IMR-90 (cell line): ENCODE data around the gene ZNF580. TPM values are rescaled to one million over a fixed set of nuclear protein-coding genes. Genes with fewer than 3 reads are reported as not detected.

Source experiments
- ATAC-seq: fragments of 200-7000 bp; cut with Tn5 transposase; 2 replicates; pipeline ENCODE4 v1.9.1; 2020; ENCODE audit warnings: low read depth, mild to moderate bottlenecking, moderate library complexity
- BruUV-seq: library from RNA; stranded (reverse); fragments of 400-500 nt; replicated peaks from 2 replicates; lab custom pipeline; 2021; lab: Mats Ljungman, UMichigan
- CTCF ChIA-PET: fragments of 300-600 bp; formaldehyde crosslinking; extraction: SDS; loops from one replicate; lab custom pipeline; 2021; ENCODE audit warnings: antibody characterized with exemption; lab: Yijun Ruan, JAX
- POLR2A ChIA-PET: fragments of 300-600 bp; sonication (Branson Sonifier 250); formaldehyde crosslinking; loops from one replicate; lab custom pipeline; 2022; ENCODE audit warnings: antibody characterized with exemption; ENCODE audit not compliant: unreplicated experiment; lab: Charles Lee
- DNase-seq: peaks from one replicate; pipeline ENCODE4 v3.0.0; 2013
- H2AFZ ChIP-seq: replicated peaks from 2 replicates; pipeline ENCODE3; 2013; ENCODE audit warnings: low read length, mild to moderate bottlenecking; ENCODE audit not compliant: poor library complexity
- H2AK5ac ChIP-seq: 2 replicates; pipeline ENCODE4 v1.6.1; 2013; ENCODE audit warnings: low read depth, low read length, inconsistent platforms
- H2AK9ac ChIP-seq: replicated peaks from 2 replicates; pipeline ENCODE3; 2013; ENCODE audit warnings: mild to moderate bottlenecking, low read depth, low read length, moderate library complexity; ENCODE audit not compliant: poor library complexity
- H2BK120ac ChIP-seq: 2 replicates; pipeline ENCODE4 v1.6.1; 2013; ENCODE audit warnings: low read depth, low read length, inconsistent platforms
- H2BK15ac ChIP-seq: 3 replicates; pipeline ENCODE4 v1.6.1; 2013; ENCODE audit warnings: low read depth, low read length, inconsistent platforms
- H2BK20ac ChIP-seq: 2 replicates; pipeline ENCODE4 v1.6.1; 2013; ENCODE audit warnings: low read depth, mild to moderate bottlenecking, inconsistent platforms, low read length, moderate library complexity
- H2BK5ac ChIP-seq: 2 replicates; pipeline ENCODE4 v1.6.1; 2013; ENCODE audit warnings: mild to moderate bottlenecking, low read depth, low read length, inconsistent platforms; ENCODE audit not compliant: poor library complexity, severe bottlenecking
- H3K14ac ChIP-seq: replicated peaks from 2 replicates; pipeline ENCODE4 v1.6.1; 2013; ENCODE audit warnings: low read depth, low read length, inconsistent platforms
- H3K18ac ChIP-seq: 2 replicates; pipeline ENCODE4 v1.6.1; 2013; ENCODE audit warnings: low read depth, low read length, control low read depth
- H3K23ac ChIP-seq: 2 replicates; pipeline ENCODE4 v1.6.1; 2013; ENCODE audit warnings: low read depth, low read length, inconsistent platforms
- H3K27ac ChIP-seq: 2 replicates; pipeline ENCODE4 v1.5.1; 2013; ENCODE audit warnings: mild to moderate bottlenecking, control low read depth, low read length; ENCODE audit not compliant: insufficient read depth
- H3K27me3 ChIP-seq: 2 replicates; pipeline ENCODE4 v1.6.1; 2013; ENCODE audit warnings: low read length; ENCODE audit not compliant: control insufficient read depth, insufficient read depth
- H3K36me3 ChIP-seq: 2 replicates; pipeline ENCODE4 v1.6.1; 2013; ENCODE audit warnings: low read length, mixed read lengths; ENCODE audit not compliant: control insufficient read depth, insufficient read depth
- H3K4ac ChIP-seq: 2 replicates; pipeline ENCODE4 v1.6.1; 2013; ENCODE audit warnings: low read depth, low read length, inconsistent platforms
- H3K4me1 ChIP-seq: 2 replicates; pipeline ENCODE4 v1.6.1; 2013; ENCODE audit warnings: low read length, mixed read lengths; ENCODE audit not compliant: control insufficient read depth, insufficient read depth
- H3K4me2 ChIP-seq: 2 replicates; pipeline ENCODE4 v1.6.1; 2013; ENCODE audit warnings: low read depth, mild to moderate bottlenecking, control low read depth, low read length, moderate library complexity
- H3K4me3 ChIP-seq: 2 replicates; pipeline ENCODE4 v1.5.1; 2013; ENCODE audit warnings: low read depth, mild to moderate bottlenecking, control low read depth, low read length, moderate library complexity; ENCODE audit not compliant: insufficient read depth
- H3K56ac ChIP-seq: 2 replicates; pipeline ENCODE4 v1.6.1; 2013; ENCODE audit warnings: low read length, inconsistent platforms; ENCODE audit not compliant: insufficient read depth; ENCODE audit errors: extremely low read depth
- H3K79me1 ChIP-seq, 2 experiments: 2 replicates each; pipeline ENCODE4 v1.6.1; 2013; ENCODE audit warnings: low read length in 2 of 2, inconsistent platforms in 1 of 2, low read depth in 1 of 2
- H3K9ac ChIP-seq: 2 replicates; pipeline ENCODE4 v1.6.1; 2013; ENCODE audit warnings: low read depth, low read length, control low read depth
- H3K9me1 ChIP-seq: 2 replicates; pipeline ENCODE4 v1.6.1; 2013; ENCODE audit warnings: low read length, inconsistent platforms; ENCODE audit not compliant: insufficient read depth
- H3K9me3 ChIP-seq: 2 replicates; pipeline ENCODE4 v1.6.1; 2013; ENCODE audit warnings: low read length; ENCODE audit not compliant: control insufficient read depth, insufficient read depth
- H4K20me1 ChIP-seq: 2 replicates; pipeline ENCODE4 v1.6.1; 2013; ENCODE audit warnings: low read length, inconsistent platforms; ENCODE audit not compliant: insufficient read depth
- H4K5ac ChIP-seq: 2 replicates; pipeline ENCODE4 v1.6.1; 2013; ENCODE audit warnings: mild to moderate bottlenecking, low read depth, low read length, control low read depth
- H4K8ac ChIP-seq, 2 experiments: 2 replicates each; pipeline ENCODE4 v1.6.1; 2013; ENCODE audit warnings: low read depth in 2 of 2, low read length in 2 of 2, control low read depth in 1 of 2, inconsistent platforms in 1 of 2
- H4K91ac ChIP-seq: 2 replicates; pipeline ENCODE4 v1.6.1; 2013; ENCODE audit warnings: low read depth, low read length, inconsistent platforms; ENCODE audit not compliant: insufficient read depth
- CEBPB ChIP-seq: IDR thresholded peaks from 2 replicates; pipeline ENCODE4 v1.6.1; 2012; ENCODE audit warnings: low read depth, low read length, improper control_type of control experiment
- CHD1 ChIP-seq: IDR thresholded peaks from 2 replicates; pipeline ENCODE4 v1.6.1; 2012; ENCODE audit warnings: low read depth, low read length, improper control_type of control experiment
- FOS ChIP-seq: fragments of 150-350 bp; IDR thresholded peaks from 2 replicates; pipeline ENCODE4 v1.6.1; 2016; ENCODE audit warnings: low read depth, low read length
- MAZ ChIP-seq: IDR thresholded peaks from 2 replicates; pipeline ENCODE4 v1.6.1; 2012; ENCODE audit warnings: low read depth, mild to moderate bottlenecking, low read length, improper control_type of control experiment, moderate library complexity, borderline replicate concordance
- MXI1 ChIP-seq: IDR thresholded peaks from 2 replicates; pipeline ENCODE4 v1.6.1; 2012; ENCODE audit warnings: low read depth, mild to moderate bottlenecking, low read length, moderate library complexity, borderline replicate concordance
- NFE2L2 ChIP-seq: fragments of 150-350 bp; IDR thresholded peaks from 2 replicates; pipeline ENCODE4 v1.6.1; 2016; ENCODE audit warnings: low read depth, mild to moderate bottlenecking, low read length
- POLR2A ChIP-seq: IDR thresholded peaks from 2 replicates; pipeline ENCODE4 v1.6.1; 2012; ENCODE audit warnings: mild to moderate bottlenecking, low read depth, low read length
- RCOR1 ChIP-seq: IDR thresholded peaks from 2 replicates; pipeline ENCODE4 v1.6.1; 2012; ENCODE audit warnings: mild to moderate bottlenecking, low read length, improper control_type of control experiment; ENCODE audit not compliant: insufficient replicate concordance
- RFX5 ChIP-seq: IDR thresholded peaks from 2 replicates; pipeline ENCODE4 v1.8.0; 2012; ENCODE audit warnings: low read depth, mild to moderate bottlenecking, low read length, moderate library complexity
- SMC3 ChIP-seq: fragments of 150-350 bp; IDR thresholded peaks from 2 replicates; pipeline ENCODE4 v1.6.1; 2016; ENCODE audit warnings: low read depth, mild to moderate bottlenecking, antibody characterized with exemption, low read length, moderate library complexity
- WGBS, 2 experiments: methylation state at CpG; one replicate each; pipeline versions ENCODE4 v1.1.5 to v1.1.7; 2013; ENCODE audit warnings: missing lambda C conversion rate in 2 of 2; ENCODE audit not compliant: insufficient read length in 1 of 2; ENCODE audit errors: extremely low coverage in 2 of 2; 5-methylcytosine and 5-hydroxymethylcytosine counted together
- dilution Hi-C: fragments of 300-500 bp; cut with HindIII; formaldehyde crosslinking; loops from one replicate; pipeline ENCODE4 v1.14.3; 2018; ENCODE audit warnings: low sequenced_read_pairs; ENCODE audit not compliant: unreplicated experiment
- in situ Hi-C: fragments of 300-500 bp; cut with MboI; formaldehyde crosslinking; loops from 3 replicates; pipeline ENCODE4 v1.14.3; 2019; ENCODE audit warnings: low sequenced_read_pairs, inconsistent platforms, mixed read lengths
- intact Hi-C: fragments of 100-400 bp; cut with micrococcal nuclease; formaldehyde crosslinking; loops from 2 replicates; pipeline ENCODE4 v1.10.0; 2022
- polyA plus RNA-seq, 3 experiments: library from polyadenylated mRNA; depleted of rRNA; stranded (reverse); fragments of >200 nt; gene quantifications; 2 replicates each; pipeline ENCODE4 v1.2.3, GENCODE V29; 2012; ENCODE audit warnings: low replicate concordance in 1 of 3
- total RNA-seq: library from RNA; depleted of rRNA; stranded (reverse); fragments of >200 nt; gene quantifications from 2 replicates; pipeline ENCODE4 v1.2.3, GENCODE V29; 2012

Gene ZNF580
- total and polyA plus RNA-seq, 2 of the 4 experiments (the other 2 are of a cell fraction) = 1.4 to 36.9 TPM

- no peak for DNase-seq
- Histone ChIP-seq H2BK15ac (no peak overlapping the region), H3K27me3 (no peaks in the 10 kb centered on the region), H3K14ac (peak overlapping the region; percentile 89; the same call in 1 of the 2 replicates), H3K9me1 (no peaks in the 10 kb centered on the region), H3K4me2 (peak overlapping the region; percentile 87), H2AK9ac (peak overlapping the region; percentile 96), H3K56ac (peak overlapping the region; percentile 29), H3K9me3 (no peaks in the 10 kb centered on the region), H3K4ac (peak overlapping the region; percentile 79), H3K4me1 (peaks cover 16% of the 10 kb centered on the region), H2BK5ac (peak overlapping the region; percentile 1), H2BK20ac (no peak overlapping the region), H3K79me1 (peaks cover 30 to 77% of the 10 kb centered on the region in 2 experiments), H2BK120ac (no peak overlapping the region; the same call in 1 of the 2 replicates), H4K8ac (peak overlapping the region; percentile 68 to 72; a peak in 2 of 4 replicates), H3K27ac (peak overlapping the region; percentile 71), H4K20me1 (no peaks in the 10 kb centered on the region), H3K9ac (peak overlapping the region; percentile 84), H3K23ac (peak overlapping the region; percentile 72; the same call in 1 of the 2 replicates), H4K5ac (peak overlapping the region; percentile 14), H3K4me3 (peak overlapping the region; percentile 74), H4K91ac (peak overlapping the region; percentile 19), H2AFZ (no peak overlapping the region), H2AK5ac (peak overlapping the region; percentile 97), H3K18ac (no peak overlapping the region), H3K36me3 (peaks cover 13% of the 10 kb centered on the region)
- dilution Hi-C loops (no loop called here), intact Hi-C loops (no loop called here), in situ Hi-C loops (loop anchor here (25.0 kb wide), 2 partner anchors 357 to 532 kb away; partner anchors contain the start of genes BRSK1, HSPBP1 and PPP1R12C)
- CTCF ChIA-PET = no interaction called here
- TF ChIP-seq CEBPB (no peak), RCOR1 (no peak), CHD1 (no peak), NFE2L2 (no peak), POLR2A (no peak), SMC3 (no peak), RFX5 (no peak), MAZ (no peak), FOS (no peak), MXI1 (no peak)
- BruUV-seq = no TSS peak
- no peak for ATAC-seq
- POLR2A ChIA-PET = interaction anchor here (1.0 kb wide), 1 partner anchor 10 kb away, joined by 4 read pairs; no protein-coding TSS in a partner anchor
- 0% methylated on average over 2 of the region's 12 CpGs; no CpG with 5 or more reads in 1 of the 2 experiments for WGBS, 2 experiments
Observed at GRCh38 chr19:55644191-55644833, 3.5 kb downstream of the ZNF580 start.
